OCI-LY7 (cell line): ENCODE data around the gene SMAD5.

Source experiments
- CTCF ChIP-seq: fragments of 200-600 bp; sonication (generic); conservative IDR thresholded peaks from 2 replicates; pipeline ENCODE4 v1.5.1; 2014; ENCODE audit warnings: mild to moderate bottlenecking, antibody characterized with exemption, low read length, moderate library complexity, mixed read lengths
- EZH2phosphoT487 ChIP-seq: fragments of 200-600 bp; sonication (generic); IDR thresholded peaks from 2 replicates; pipeline ENCODE4 v1.6.1; 2018; ENCODE audit warnings: low read depth, borderline replicate concordance, mild to moderate bottlenecking, mixed run types, antibody characterized with exemption, low read length, moderate library complexity, mixed read lengths

- TF ChIP-seq CTCF (no peak), EZH2phosphoT487 (no peak)
These were observed 10.7 kb downstream of the SMAD5 start for GRCh38 chr5:136143312-136143711.
